H1 (cell line): ENCODE results near the gene UBE2E3. TPM values are rescaled to one million over a fixed set of nuclear protein-coding genes. Genes with fewer than 3 reads are reported as not detected.
A peak's percentile ranks its signal among the peaks of the same experiment; 100 is the strongest.

Experiments used
- CTCF ChIA-PET: fragments of 300-600 bp; sonication (Branson Sonifier 250); formaldehyde crosslinking; loops from one replicate; lab custom pipeline; 2021; ENCODE audit not compliant: partially characterized antibody; lab: Charles Lee
- POLR2A ChIA-PET: fragments of 300-600 bp; sonication (Branson Sonifier 250); formaldehyde crosslinking; loops from one replicate; lab custom pipeline; 2021; ENCODE audit warnings: inconsistent platforms; ENCODE audit not compliant: partially characterized antibody; lab: Charles Lee
- DNase-seq, 2 experiments: peaks; one replicate each; pipeline versions ENCODE4 v3.0.0 to v3.0.0-alpha.2; 2010 to 2022; ENCODE audit warnings: low spot score in 2 of 2, low read depth in 1 of 2, mixed read lengths in 1 of 2
- FAIRE-seq: peaks from 2 replicates; lab custom pipeline; 2011; peaks lifted over from hg19 to GRCh38; lab: Jason Lieb, UNC
- H2AFZ ChIP-seq: 2 replicates; pipeline ENCODE4 v1.8.1; 2012; ENCODE audit warnings: low read length, inconsistent platforms
- H2AK5ac ChIP-seq: 2 replicates; pipeline ENCODE4 v1.6.1; 2013; ENCODE audit warnings: low read depth, low read length
- H2BK120ac ChIP-seq: replicated peaks from 2 replicates; pipeline ENCODE3; 2013; ENCODE audit warnings: low read depth, low read length, inconsistent platforms
- H2BK12ac ChIP-seq: 2 replicates; pipeline ENCODE4 v1.6.1; 2013; ENCODE audit warnings: low read depth, low read length
- H2BK15ac ChIP-seq: 2 replicates; pipeline ENCODE4 v1.6.1; 2013; ENCODE audit warnings: low read length
- H2BK20ac ChIP-seq: 2 replicates; pipeline ENCODE4 v1.6.1; 2013; ENCODE audit warnings: low read length
- H2BK5ac ChIP-seq: 2 replicates; pipeline ENCODE4 v1.6.1; 2013; ENCODE audit warnings: low read depth, low read length
- H3K14ac ChIP-seq: 2 replicates; pipeline ENCODE4 v1.6.1; 2013; ENCODE audit warnings: inconsistent platforms; ENCODE audit not compliant: insufficient read length
- H3K18ac ChIP-seq: 2 replicates; pipeline ENCODE4 v1.6.1; 2013; ENCODE audit warnings: low read length; ENCODE audit errors: extremely low read depth
- H3K23ac ChIP-seq: 2 replicates; pipeline ENCODE4 v1.6.1; 2013; ENCODE audit warnings: inconsistent platforms; ENCODE audit not compliant: insufficient read length
- H3K23me2 ChIP-seq: 2 replicates; pipeline ENCODE4 v1.6.1; 2013; ENCODE audit warnings: low read depth, low read length
- H3K27ac ChIP-seq: 2 replicates; pipeline ENCODE4 v1.6.1; 2011; ENCODE audit warnings: low read depth, low read length, inconsistent platforms
- H3K27me3 ChIP-seq, 4 experiments: replicated peaks in 1 of 4; 1 replicate in 1 of 4; 2 replicates in 3 of 4; pipeline versions ENCODE4 v1.6.1 to v1.8.1; 2011 to 2013; ENCODE audit warnings: low read length in 3 of 4, mild to moderate bottlenecking in 3 of 4, inconsistent platforms in 2 of 4, mixed read lengths in 2 of 4, moderate library complexity in 1 of 4; ENCODE audit not compliant: control insufficient read depth in 3 of 4, insufficient read depth in 3 of 4; ENCODE audit errors: extremely low read depth in 1 of 4
- H3K36me3 ChIP-seq, 4 experiments: 2 replicates each; pipeline versions ENCODE4 v1.6.1 to v1.8.1; 2011 to 2013; ENCODE audit warnings: mild to moderate bottlenecking in 4 of 4, low read length in 3 of 4, moderate library complexity in 2 of 4, control low read depth in 1 of 4, inconsistent platforms in 1 of 4; ENCODE audit not compliant: insufficient read depth in 4 of 4, control insufficient read depth in 2 of 4
- H3K4ac ChIP-seq: replicated peaks from 2 replicates; pipeline ENCODE3; 2013; ENCODE audit warnings: low read length, low read depth, mixed read lengths, inconsistent platforms; ENCODE audit not compliant: insufficient read length
- H3K4me1 ChIP-seq, 4 experiments: replicated peaks in 1 of 4; 1 replicate in 1 of 4; 2 replicates in 3 of 4; pipeline versions ENCODE4 v1.6.1 to v1.8.1; 2011 to 2013; ENCODE audit warnings: low read length in 3 of 4, inconsistent platforms in 2 of 4, mixed read lengths in 1 of 4; ENCODE audit not compliant: insufficient read depth in 4 of 4, control insufficient read depth in 3 of 4
- H3K4me2 ChIP-seq, 2 experiments: 2 replicates each; pipeline versions ENCODE4 v1.6.1 to v1.8.1; 2011 to 2013; ENCODE audit warnings: low read depth in 2 of 2, low read length in 2 of 2, control low read depth in 1 of 2, inconsistent platforms in 1 of 2, mild to moderate bottlenecking in 1 of 2; ENCODE audit not compliant: insufficient read depth in 1 of 2
- H3K4me3 ChIP-seq, 4 experiments: fragments of 200-600, 300-600 bp in 1 of 4; sonication (generic), shearing (Covaris generic), sonication (Bioruptor Twin) in 1 of 4; 2 replicates each; pipeline versions ENCODE4 v1.5.1 to v1.8.1; 2011 to 2016; ENCODE audit warnings: low read length in 4 of 4, low read depth in 3 of 4, control low read depth in 2 of 4, inconsistent platforms in 2 of 4, mild to moderate bottlenecking in 2 of 4, mixed read lengths in 1 of 4, moderate library complexity in 1 of 4; ENCODE audit not compliant: insufficient read depth in 2 of 4; ENCODE audit errors: extremely low read depth in 1 of 4
- H3K56ac ChIP-seq: replicated peaks from 2 replicates; pipeline ENCODE3; 2013; ENCODE audit warnings: low read depth, mild to moderate bottlenecking, mixed read lengths, low read length, inconsistent platforms; ENCODE audit not compliant: insufficient read length
- H3K79me1 ChIP-seq: 2 replicates; pipeline ENCODE4 v1.6.1; 2013; ENCODE audit warnings: low read depth, low read length, control low read depth
- H3K79me2 ChIP-seq, 2 experiments: 2 replicates each; pipeline versions ENCODE4 v1.6.1 to v1.8.1; 2012 to 2013; ENCODE audit warnings: low read length in 2 of 2, mild to moderate bottlenecking in 2 of 2, inconsistent platforms in 1 of 2; ENCODE audit not compliant: insufficient read depth in 2 of 2, control insufficient read depth in 1 of 2
- H3K9ac ChIP-seq, 4 experiments: replicated peaks in 1 of 4; 1 replicate in 1 of 4; 2 replicates in 3 of 4; pipeline versions ENCODE4 v1.6.1 to v1.8.1; 2011 to 2013; ENCODE audit warnings: low read depth in 3 of 4, low read length in 3 of 4, control low read depth in 2 of 4, mild to moderate bottlenecking in 2 of 4, moderate library complexity in 2 of 4, inconsistent platforms in 1 of 4; ENCODE audit errors: extremely low read depth in 1 of 4
- H3K9me3 ChIP-seq, 2 experiments: 2 replicates each; pipeline versions ENCODE4 v1.6.1 to v1.8.1; 2012 to 2013; ENCODE audit warnings: mild to moderate bottlenecking in 2 of 2, moderate library complexity in 2 of 2, control low read depth in 1 of 2, inconsistent platforms in 1 of 2, low read depth in 1 of 2, low read length in 1 of 2, mixed read lengths in 1 of 2; ENCODE audit not compliant: insufficient read depth in 2 of 2
- H4K20me1 ChIP-seq, 2 experiments: replicated peaks in 1 of 2; 2 replicates each; pipeline versions ENCODE3 to v1.8.1; 2011 to 2013; ENCODE audit warnings: inconsistent platforms in 2 of 2, low read length in 2 of 2, mild to moderate bottlenecking in 1 of 2; ENCODE audit not compliant: insufficient read depth in 2 of 2, control insufficient read depth in 1 of 2
- H4K5ac ChIP-seq: 2 replicates; pipeline ENCODE4 v1.6.1; 2013; ENCODE audit warnings: low read length, low read depth, mixed read lengths, inconsistent platforms; ENCODE audit not compliant: insufficient read length
- H4K8ac ChIP-seq: 2 replicates; pipeline ENCODE4 v1.8.0; 2013; ENCODE audit warnings: mild to moderate bottlenecking, moderate library complexity, low read length, inconsistent platforms; ENCODE audit not compliant: insufficient read depth; ENCODE audit errors: extremely low read depth
- H4K91ac ChIP-seq: replicated peaks from 2 replicates; pipeline ENCODE3; 2013; ENCODE audit warnings: low read length, mixed read lengths, inconsistent platforms; ENCODE audit not compliant: insufficient read length
- FOSL1 ChIP-seq: IDR thresholded peaks from 2 replicates; pipeline ENCODE4 v1.6.1; 2011; ENCODE audit warnings: mild to moderate bottlenecking, low read depth, low read length, moderate library complexity; ENCODE audit not compliant: insufficient read depth
- WGBS, 2 experiments: shearing (Covaris generic) in 1 of 2; methylation state at CpG; one replicate each; pipeline versions ENCODE4 v1.1.6 to v1.1.7; 2013 to 2015; ENCODE audit warnings: low lambda C conversion rate in 2 of 2, mixed read lengths in 2 of 2, inconsistent platforms in 1 of 2, low coverage in 1 of 2, missing lambda C conversion rate in 1 of 2; ENCODE audit not compliant: insufficient replicate concordance in 2 of 2, insufficient coverage in 1 of 2, insufficient read length in 1 of 2; ENCODE audit errors: extremely low coverage in 1 of 2, missing lambda C conversion rate in 1 of 2; 5-methylcytosine and 5-hydroxymethylcytosine counted together
- long read RNA-seq, 2 experiments: library from RNA in 1 of 2; library from capped mRNA in 1 of 2; stranded (forward); transcript quantifications; one replicate each; pipeline ENCODE4 v2.0.0, GENCODE V29; 2021; ENCODE audit warnings: inconsistent platforms in 1 of 2
- polyA minus RNA-seq, 3 experiments: library from RNA; depleted of rRNA, polyadenylated mRNA; stranded (reverse); fragments of >200 nt; gene quantifications; 1 replicate in 2 of 3; 2 replicates in 1 of 3; pipeline ENCODE4 v1.2.3, GENCODE V29; 2011
- polyA plus RNA-seq, 7 experiments: library from polyadenylated mRNA; depleted of rRNA in 3 of 7; stranded (reverse) in 5 of 7; unstranded in 2 of 7; fragments of >200 nt in 5 of 7; fragments of 200-250 nt in 2 of 7; gene quantifications; 1 replicate in 5 of 7; 2 replicates in 1 of 7; 4 replicates in 1 of 7; pipeline versions ENCODE4 v1.2.1 to v1.2.3, GENCODE V29; 2011 to 2013; ENCODE audit warnings: missing spikeins in 2 of 7, mixed read lengths in 2 of 7
- total RNA-seq: library from RNA; stranded (reverse); fragmentation: NEBNext Ultra II Directional; extraction: Animal tissue kit (Norgen Biotek cat#: 25700); gene quantifications from 2 replicates; pipeline ENCODE4 v1.2.1, GENCODE V29; 2021
- TF ChIP-seq, protein P1 (sequence below), 3 experiments: IDR thresholded peaks; 1 replicate in 2 of 3; 2 replicates in 1 of 3; pipeline versions ENCODE4 v1.5.1 to v1.6.1; 2011; ENCODE audit warnings: low read length in 3 of 3, mild to moderate bottlenecking in 3 of 3, inconsistent platforms in 2 of 3, low read depth in 1 of 3, moderate library complexity in 1 of 3; ENCODE audit not compliant: insufficient read depth in 1 of 3; ENCODE audit errors: control extremely low read depth in 1 of 3
- TF ChIP-seq, protein P2 (sequence below): IDR thresholded peaks from 2 replicates; pipeline ENCODE4 v1.6.1; 2012; ENCODE audit warnings: inconsistent platforms

The UBE2E3 gene
- total RNA-seq (96.0 and 106 TPM in 2 replicates), polyA plus RNA-seq (2011; rRNA removed) (71.0 and 132 TPM in 2 replicates), polyA minus RNA-seq (2011; rRNA and poly(A)+ RNA removed) (64.5 and 86.9 TPM in 2 replicates)
- 86.6 TPM for polyA plus RNA-seq (2011; cell fraction: cytosol; rRNA removed)
- polyA plus RNA-seq (2011; cell fraction: nucleus; rRNA removed): 59.1 TPM
- 96.9 to 115 TPM (median 105 TPM) in 4 replicates for polyA plus RNA-seq (2012, experiment 1 of 2)
- 69.9 TPM for polyA plus RNA-seq (2012, experiment 2 of 2)
- polyA plus RNA-seq (2013, experiment 1 of 2): 73.3 TPM
- 76.2 TPM for polyA plus RNA-seq (2013, experiment 2 of 2)
- 24.4 TPM for polyA minus RNA-seq (2011; cell fraction: cytosol; rRNA and poly(A)+ RNA removed)
- 47.9 TPM for polyA minus RNA-seq (2011; cell fraction: nucleus; rRNA and poly(A)+ RNA removed)
- long read RNA-seq, experiment 1, transcript UBE2E3-209 (6 exons, 1,556 nt): minor isoform, 7 of 131 reads
- long read RNA-seq, experiment 1, transcript UBE2E3-202 (6 exons, 1,570 nt): major isoform, 79 of 131 reads
- long read RNA-seq, experiment 1, partial matches to known transcripts: 30 of 131 reads
- long read RNA-seq, experiment 1, other reads (novel, unspliced or antisense): 14 of 131 reads
- long read RNA-seq, experiment 2, transcript UBE2E3-202 (6 exons, 1,570 nt): major isoform, 56 of 61 reads
- long read RNA-seq, experiment 2, partial matches to known transcripts: 3 of 61 reads
- long read RNA-seq, experiment 2, other reads (novel, unspliced or antisense): 2 of 61 reads

DNA sequence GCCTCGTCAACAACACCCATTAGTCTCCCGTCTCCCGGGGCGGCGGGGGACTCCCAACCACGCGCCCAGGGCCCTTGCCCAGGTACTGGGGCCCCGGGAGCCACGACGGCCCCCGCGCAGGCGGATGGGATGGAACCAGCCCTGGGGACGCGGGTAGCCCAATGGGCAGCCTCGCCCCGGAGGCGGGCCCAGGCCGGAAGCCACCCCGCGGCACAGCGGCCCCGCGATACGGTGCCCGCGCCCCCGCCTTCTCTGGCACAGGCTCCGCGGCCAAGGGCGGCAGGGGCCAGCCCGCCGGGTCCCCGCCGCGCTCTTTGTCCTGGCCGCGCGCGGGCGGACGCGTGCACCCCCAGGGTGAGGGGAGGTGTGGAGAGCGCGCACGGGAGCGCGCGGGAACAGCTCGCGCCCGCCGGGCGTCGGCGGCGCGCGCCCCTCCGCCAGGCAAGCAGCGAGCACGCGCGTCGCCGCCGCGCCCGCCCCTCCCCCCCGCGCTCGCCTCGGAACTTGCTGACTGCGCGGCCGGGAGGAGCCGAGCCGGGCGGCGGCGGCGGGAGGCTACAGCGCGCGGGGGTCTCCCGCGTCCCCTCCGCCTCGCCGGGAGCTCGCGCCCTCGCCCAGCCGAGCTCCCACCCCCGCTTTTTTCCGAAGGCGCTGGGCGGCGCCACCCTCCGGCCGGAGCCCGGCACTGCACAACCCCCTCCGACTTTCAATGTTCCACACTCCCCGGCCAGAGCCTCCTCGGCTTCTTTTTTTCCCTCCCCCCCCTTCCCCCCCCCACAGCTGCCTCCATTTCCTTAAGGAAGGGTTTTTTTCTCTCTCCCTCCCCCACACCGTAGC, at the start of gene UBE2E3:
Gene UBE2E3, plus strand, starts transcription at position 500 of the 837 bp plus-strand sequence. CDS start 1,438 bp downstream, outside the sequence.
- H3K14ac ChIP-seq: no peak within 1 kb of the TSS
- peak within 1 kb of the TSS; percentile 73 to 92 (median 88) for H3K9ac ChIP-seq
- H3K4ac ChIP-seq: peak within 1 kb of the TSS; percentile 32
- no peak within 1 kb of the TSS for H3K23ac ChIP-seq
- H3K4me2 ChIP-seq: peak within 1 kb of the TSS; percentile 94 to 96
- no peak within 1 kb of the TSS for H3K56ac ChIP-seq
- H4K8ac ChIP-seq: peak within 1 kb of the TSS; percentile 97
- H3K4me1 ChIP-seq: peaks cover 0 to 12% (median 3%) of the 10 kb centered on the region in 4 experiments; a peak in 1 of 7 replicates
- H2AFZ ChIP-seq: peak within 1 kb of the TSS; percentile 79; the same call in 1 of the 2 replicates
- H4K91ac ChIP-seq: no peak within 1 kb of the TSS
- ChIA-PET POLR2A (interaction anchor here (0.8 to 2.1 kb wide), 14 partner anchors 11 to 111 kb away, joined by 3 to 17 read pairs (median 4); no protein-coding TSS in a partner anchor), CTCF (interaction anchor here (0.6 to 3.3 kb wide), 17 partner anchors 10 to 854 kb away, joined by 3 to 18 read pairs (median 3); no protein-coding TSS in a partner anchor)
- 3% methylated on average over 31 of the region's 106 CpGs; no CpG with 5 or more reads in 1 of the 2 experiments for WGBS, 2 experiments
- 0 out of 2 replicates have a peak within 1 kb of the TSS, but pooled peaks have one; percentile 14 for H2BK12ac ChIP-seq
- H3K27me3 ChIP-seq: no peaks in the 10 kb centered on the region; a peak in 1 of 7 replicates
- no peak within 1 kb of the TSS for H2AK5ac ChIP-seq
- peak within 1 kb of the TSS; percentile 81 to 97 (median 93) for H3K4me3 ChIP-seq
- H3K23me2 ChIP-seq: peaks cover 3% of the 10 kb centered on the region; the same call in 1 of the 2 replicates
- no peaks in the 10 kb centered on the region for H3K79me1 ChIP-seq
- no peaks in the 10 kb centered on the region for H4K20me1 ChIP-seq
- H2BK15ac ChIP-seq: no peak within 1 kb of the TSS
- H4K5ac ChIP-seq: peak within 1 kb of the TSS; percentile 60
- peaks cover 0 to 32% of the 10 kb centered on the region in 2 experiments; a peak in 2 of 4 replicates for H3K79me2 ChIP-seq
- DNase-seq: peak; percentile 54 to 91
- H2BK20ac ChIP-seq: no peak within 1 kb of the TSS
- peak within 1 kb of the TSS; percentile 81 for H3K18ac ChIP-seq
- no peak within 1 kb of the TSS for H2BK120ac ChIP-seq
- no peaks in the 10 kb centered on the region for H3K9me3 ChIP-seq
- FAIRE-seq: no peak
- peaks cover 0 to 11% (median 1%) of the 10 kb centered on the region in 4 experiments; a peak in 2 of 8 replicates for H3K36me3 ChIP-seq
- H3K27ac ChIP-seq: peak within 1 kb of the TSS; percentile 61
- no peak within 1 kb of the TSS for H2BK5ac ChIP-seq
- TF ChIP-seq, protein P1, sequence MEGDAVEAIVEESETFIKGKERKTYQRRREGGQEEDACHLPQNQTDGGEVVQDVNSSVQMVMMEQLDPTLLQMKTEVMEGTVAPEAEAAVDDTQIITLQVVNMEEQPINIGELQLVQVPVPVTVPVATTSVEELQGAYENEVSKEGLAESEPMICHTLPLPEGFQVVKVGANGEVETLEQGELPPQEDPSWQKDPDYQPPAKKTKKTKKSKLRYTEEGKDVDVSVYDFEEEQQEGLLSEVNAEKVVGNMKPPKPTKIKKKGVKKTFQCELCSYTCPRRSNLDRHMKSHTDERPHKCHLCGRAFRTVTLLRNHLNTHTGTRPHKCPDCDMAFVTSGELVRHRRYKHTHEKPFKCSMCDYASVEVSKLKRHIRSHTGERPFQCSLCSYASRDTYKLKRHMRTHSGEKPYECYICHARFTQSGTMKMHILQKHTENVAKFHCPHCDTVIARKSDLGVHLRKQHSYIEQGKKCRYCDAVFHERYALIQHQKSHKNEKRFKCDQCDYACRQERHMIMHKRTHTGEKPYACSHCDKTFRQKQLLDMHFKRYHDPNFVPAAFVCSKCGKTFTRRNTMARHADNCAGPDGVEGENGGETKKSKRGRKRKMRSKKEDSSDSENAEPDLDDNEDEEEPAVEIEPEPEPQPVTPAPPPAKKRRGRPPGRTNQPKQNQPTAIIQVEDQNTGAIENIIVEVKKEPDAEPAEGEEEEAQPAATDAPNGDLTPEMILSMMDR (IDR thresholded peaks at IDR 0.05; ENCODE audit: control extremely low read depth in 1 of 3, insufficient read depth in 1 of 3, low read depth in 1 of 3, low read length in 3 of 3): peak; percentile 50 to 62 (median 60)
- TF ChIP-seq, protein P2, sequence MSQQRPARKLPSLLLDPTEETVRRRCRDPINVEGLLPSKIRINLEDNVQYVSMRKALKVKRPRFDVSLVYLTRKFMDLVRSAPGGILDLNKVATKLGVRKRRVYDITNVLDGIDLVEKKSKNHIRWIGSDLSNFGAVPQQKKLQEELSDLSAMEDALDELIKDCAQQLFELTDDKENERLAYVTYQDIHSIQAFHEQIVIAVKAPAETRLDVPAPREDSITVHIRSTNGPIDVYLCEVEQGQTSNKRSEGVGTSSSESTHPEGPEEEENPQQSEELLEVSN: peak; percentile 72
- TF ChIP-seq FOSL1: 0 out of 2 replicates have a peak, but pooled peaks have one; percentile 4
